Activated naive CD8-positive, alpha-beta T cell treated with anti-CD3 and anti-CD28 coated beads, Interleukin-2, amount 50 U/mL, for 24 hours (primary cell): Measurements from ENCODE around the gene BLID.

Experiments
- ATAC-seq: fragments of 150-1000 bp; cut with Tn5 transposase; one replicate; pipeline ENCODE4 v1.10.0; 2021
- DNase-seq: peaks from one replicate; pipeline ENCODE4 v3.0.0; 2021
- H3K27ac Mint-ChIP-seq: one replicate; pipeline ENCODE4 v1.8.0; 2021; ENCODE audit warnings: mild to moderate bottlenecking, mixed read lengths
- H3K27me3 Mint-ChIP-seq: one replicate; pipeline ENCODE4 v1.8.0; 2021; ENCODE audit warnings: mixed read lengths
- H3K36me3 Mint-ChIP-seq: one replicate; pipeline ENCODE4 v1.8.0; 2021; ENCODE audit warnings: low read depth, mixed read lengths
- H3K4me1 Mint-ChIP-seq: one replicate; pipeline ENCODE4 v1.8.0; 2021; ENCODE audit warnings: mixed read lengths
- H3K4me3 Mint-ChIP-seq: one replicate; pipeline ENCODE4 v1.8.0; 2021; ENCODE audit warnings: mild to moderate bottlenecking, moderate library complexity, mixed read lengths
- H3K9me3 Mint-ChIP-seq: one replicate; pipeline ENCODE4 v1.8.0; 2021; ENCODE audit warnings: mixed read lengths

The BLID gene

DNA sequence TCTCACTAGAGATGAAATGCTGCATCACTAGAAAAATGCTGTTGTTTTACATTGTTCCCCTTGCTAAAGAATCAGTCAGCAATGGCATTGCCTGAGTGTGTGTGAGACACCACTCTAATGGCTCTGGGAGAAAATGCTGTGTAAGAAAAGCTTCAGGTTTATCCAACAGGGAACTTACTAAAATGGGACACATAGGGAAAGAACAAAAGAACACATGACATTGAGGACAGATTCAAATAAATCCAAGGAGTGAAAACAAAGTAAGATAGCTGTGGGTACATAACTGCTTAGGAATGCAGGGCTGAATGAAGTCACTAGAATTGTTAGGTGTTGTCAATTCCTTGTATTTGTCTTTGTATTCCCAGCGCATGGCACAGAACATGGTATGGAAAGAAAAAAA, 24.2 kb downstream of the BLID start:
- H3K4me3 Mint-ChIP-seq: no peak overlapping the region
- peaks cover 22% of the 10 kb centered on the region for H3K27me3 Mint-ChIP-seq
- ATAC-seq (no peak), DNase-seq (no peak)
- H3K4me1 Mint-ChIP-seq: no peaks in the 10 kb centered on the region
- no peaks in the 10 kb centered on the region for H3K9me3 Mint-ChIP-seq
- H3K36me3 Mint-ChIP-seq: no peaks in the 10 kb centered on the region
- H3K27ac Mint-ChIP-seq: no peak overlapping the region

DNA sequence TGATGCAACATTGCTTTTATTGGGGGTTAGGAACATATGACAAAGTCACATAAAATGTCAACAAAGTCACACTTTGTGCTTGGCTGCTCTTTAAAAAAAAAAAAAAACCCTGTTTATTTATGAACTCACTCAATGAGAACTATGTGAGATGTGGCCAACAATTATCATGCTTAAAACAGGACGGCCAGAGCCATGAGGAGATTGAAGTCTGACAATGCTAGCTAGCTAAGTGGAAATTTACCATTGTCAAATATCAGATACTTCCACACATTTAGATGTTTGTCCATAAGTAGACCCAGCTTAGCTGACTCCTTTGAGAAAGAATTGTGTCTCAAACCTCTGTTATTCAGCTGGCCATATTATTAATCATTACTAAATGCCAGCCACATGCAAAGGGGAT, 26.9 kb downstream of the BLID start:
- H3K4me1 Mint-ChIP-seq: no peaks in the 10 kb centered on the region
- H3K36me3 Mint-ChIP-seq: no peaks in the 10 kb centered on the region
- no peak for ATAC-seq
- peaks cover 19% of the 10 kb centered on the region for H3K27me3 Mint-ChIP-seq
- no peak overlapping the region for H3K27ac Mint-ChIP-seq
- no peak overlapping the region for H3K4me3 Mint-ChIP-seq
- DNase-seq: no peak
- no peaks in the 10 kb centered on the region for H3K9me3 Mint-ChIP-seq

- H3K36me3 Mint-ChIP-seq: no peaks in the 10 kb centered on the region
- no peak overlapping the region for H3K4me3 Mint-ChIP-seq
- no peaks in the 10 kb centered on the region for H3K9me3 Mint-ChIP-seq
- peaks cover 9% of the 10 kb centered on the region for H3K27me3 Mint-ChIP-seq
- H3K27ac Mint-ChIP-seq: no peak overlapping the region
- no peaks in the 10 kb centered on the region for H3K4me1 Mint-ChIP-seq
- ATAC-seq (no peak), DNase-seq (no peak)
Observed at GRCh38 chr11:122085712-122086111, 30.3 kb downstream of the BLID start.

DNA sequence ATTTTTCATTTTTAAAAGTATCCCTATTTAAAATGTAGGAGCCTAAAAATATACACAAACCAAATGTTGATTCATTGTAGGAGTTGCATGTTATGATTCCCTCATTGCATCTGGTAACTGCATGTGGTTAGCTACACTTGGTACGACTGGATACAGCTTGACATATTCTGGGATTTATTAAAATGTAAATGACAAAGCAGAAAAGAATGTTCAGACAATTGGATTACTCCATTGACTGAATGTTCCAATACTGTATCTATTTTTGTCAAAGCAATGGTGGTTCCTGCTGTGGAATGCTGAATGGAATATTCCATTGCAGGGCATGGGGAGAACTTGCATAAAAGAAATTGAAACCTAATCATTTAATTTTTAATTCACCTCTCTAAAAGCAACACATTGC, 30.8 kb downstream of the BLID start:
- Mint-ChIP-seq H3K9me3 (no peaks in the 10 kb centered on the region), H3K4me3 (no peak overlapping the region), H3K36me3 (no peaks in the 10 kb centered on the region), H3K27me3 (peaks cover 7% of the 10 kb centered on the region), H3K4me1 (no peaks in the 10 kb centered on the region), H3K27ac (no peak overlapping the region)
- DNase-seq (no peak), ATAC-seq (no peak)

- no peaks in the 10 kb centered on the region for H3K36me3 Mint-ChIP-seq
- no peaks in the 10 kb centered on the region for H3K4me1 Mint-ChIP-seq
Observed at GRCh38 chr11:122082205-122082604, 33.8 kb downstream of the BLID start.

DNA sequence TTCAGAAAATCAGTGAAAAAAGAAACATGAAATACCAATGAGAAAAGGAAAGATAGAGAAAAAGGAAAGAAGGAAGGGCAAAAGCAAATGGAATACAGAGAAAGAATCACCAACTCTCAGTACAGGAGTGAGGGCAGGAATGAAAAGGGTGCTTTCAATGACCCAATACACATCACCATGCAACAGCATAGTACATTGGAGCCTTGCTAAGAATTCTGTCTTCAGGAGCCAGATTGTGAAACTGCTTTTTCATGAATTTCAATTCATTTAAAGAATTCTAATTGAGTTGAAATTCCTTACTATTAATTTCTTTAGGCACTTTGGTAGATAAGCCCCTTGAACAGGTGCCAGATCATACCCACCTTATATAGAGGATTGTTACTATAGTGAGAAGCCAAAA, 34.9 kb downstream of the BLID start:
- Mint-ChIP-seq H3K4me1 (no peaks in the 10 kb centered on the region), H3K27ac (no peak overlapping the region), H3K9me3 (no peaks in the 10 kb centered on the region), H3K4me3 (no peak overlapping the region), H3K36me3 (no peaks in the 10 kb centered on the region), H3K27me3 (peaks cover 2% of the 10 kb centered on the region)
- no peak for ATAC-seq
- no peak for DNase-seq

More at GRCh38 chr11:122082205-122082604, 33.8 kb downstream of the BLID start:
- H3K9me3 Mint-ChIP-seq: no peaks in the 10 kb centered on the region
- peaks cover 3% of the 10 kb centered on the region for H3K27me3 Mint-ChIP-seq
- no peak overlapping the region for H3K4me3 Mint-ChIP-seq
- H3K27ac Mint-ChIP-seq: no peak overlapping the region
- ATAC-seq (no peak), DNase-seq (no peak)

GRCh38 chr11:122077459-122077858, 38.6 kb downstream of the BLID start:
- no peak for ATAC-seq
- H3K36me3 Mint-ChIP-seq: no peaks in the 10 kb centered on the region
- H3K27me3 Mint-ChIP-seq: no peaks in the 10 kb centered on the region
- H3K27ac Mint-ChIP-seq: no peak overlapping the region
- DNase-seq: no peak
- no peak overlapping the region for H3K4me3 Mint-ChIP-seq
- no peaks in the 10 kb centered on the region for H3K9me3 Mint-ChIP-seq
- no peaks in the 10 kb centered on the region for H3K4me1 Mint-ChIP-seq

GRCh38 chr11:122076512-122077120, 39.4 kb downstream of the BLID start:
- Mint-ChIP-seq H3K4me3 (no peak overlapping the region), H3K27ac (no peak overlapping the region), H3K9me3 (no peaks in the 10 kb centered on the region), H3K4me1 (no peaks in the 10 kb centered on the region), H3K36me3 (no peaks in the 10 kb centered on the region), H3K27me3 (no peaks in the 10 kb centered on the region)
- no peak for ATAC-seq
- no peak for DNase-seq

DNA sequence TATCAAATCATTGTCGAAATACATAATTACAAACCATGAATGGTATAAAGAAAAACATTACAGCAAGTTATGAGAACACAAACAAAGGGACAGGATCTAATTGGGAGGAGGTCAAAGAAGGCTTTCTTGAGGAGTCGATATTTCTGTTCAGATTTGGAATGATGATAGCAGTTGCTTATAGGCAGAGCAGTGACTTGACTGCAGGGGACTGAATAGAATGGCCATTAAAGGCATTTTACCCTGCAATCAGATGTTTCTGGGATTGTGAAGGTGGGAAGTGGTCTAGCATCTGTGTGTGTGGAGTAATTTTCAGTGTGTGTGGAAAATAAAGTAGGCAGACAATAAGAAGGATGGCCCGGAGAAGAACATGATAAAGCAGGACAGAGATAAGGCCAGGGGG, 41.0 kb downstream of the BLID start:
- Mint-ChIP-seq H3K27me3 (no peaks in the 10 kb centered on the region), H3K4me3 (no peak overlapping the region), H3K9me3 (no peaks in the 10 kb centered on the region), H3K27ac (no peak overlapping the region), H3K4me1 (no peaks in the 10 kb centered on the region), H3K36me3 (no peaks in the 10 kb centered on the region)
- ATAC-seq (no peak), DNase-seq (no peak)

GRCh38 chr11:122074022-122074421, 42.0 kb downstream of the BLID start:
- Mint-ChIP-seq H3K36me3 (no peaks in the 10 kb centered on the region), H3K9me3 (no peaks in the 10 kb centered on the region), H3K4me1 (no peaks in the 10 kb centered on the region), H3K27ac (no peak overlapping the region), H3K4me3 (no peak overlapping the region), H3K27me3 (peaks cover 1% of the 10 kb centered on the region)
- ATAC-seq (no peak), DNase-seq (no peak)

DNA sequence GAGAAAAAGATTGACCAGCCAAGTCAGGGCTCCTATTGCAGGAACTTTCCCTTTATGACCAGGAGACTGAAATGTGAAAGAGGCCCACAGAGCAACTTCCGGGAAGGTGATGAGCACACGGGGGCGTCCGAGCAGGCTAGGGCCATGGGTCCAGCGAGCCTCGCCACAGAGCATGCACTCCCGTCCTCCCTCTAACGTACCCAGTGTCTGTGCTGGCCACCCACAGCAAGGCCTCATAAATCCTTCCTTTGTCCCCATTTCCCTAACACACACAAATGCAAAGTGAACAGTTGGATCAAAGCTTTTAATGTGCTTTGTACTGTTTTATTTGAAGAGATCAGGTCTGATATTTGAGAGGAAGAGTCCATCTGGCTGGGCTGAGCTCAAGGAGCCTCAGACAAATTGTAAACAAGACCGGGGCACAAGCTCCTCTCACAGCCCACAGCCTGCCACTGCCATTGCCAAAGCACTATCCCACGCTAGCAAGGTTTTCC, 44.3 kb downstream of the BLID start:
- Mint-ChIP-seq H3K4me1 (no peaks in the 10 kb centered on the region), H3K36me3 (no peaks in the 10 kb centered on the region), H3K27ac (no peak overlapping the region), H3K9me3 (no peaks in the 10 kb centered on the region), H3K27me3 (peaks cover 3% of the 10 kb centered on the region), H3K4me3 (no peak overlapping the region)
- ATAC-seq (no peak), DNase-seq (no peak)

- DNase-seq (no peak), ATAC-seq (no peak)
- Mint-ChIP-seq H3K36me3 (no peaks in the 10 kb centered on the region), H3K27me3 (peaks cover 8% of the 10 kb centered on the region), H3K4me3 (no peak overlapping the region), H3K9me3 (no peaks in the 10 kb centered on the region), H3K4me1 (no peaks in the 10 kb centered on the region), H3K27ac (no peak overlapping the region)
Observed at GRCh38 chr11:122069707-122070360, 46.2 kb downstream of the BLID start.

DNA sequence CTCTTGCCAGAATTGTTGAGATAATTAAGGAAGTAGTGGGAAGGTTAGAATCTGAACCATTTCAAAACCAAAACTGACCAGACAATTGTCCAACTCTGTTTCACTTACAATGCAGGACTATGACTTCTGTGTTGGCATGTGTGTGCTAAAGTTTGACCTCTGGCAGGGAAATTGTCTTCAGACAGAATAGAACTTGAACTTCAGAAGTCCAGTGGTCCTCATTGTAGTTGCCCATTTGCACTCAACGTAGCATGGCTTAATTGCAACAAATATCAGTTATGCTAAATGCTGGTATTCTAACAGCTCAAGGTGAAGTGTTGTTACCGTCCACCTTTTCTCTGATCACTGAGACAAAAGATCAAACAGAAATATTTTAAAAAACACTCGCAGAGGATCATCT, 47.2 kb downstream of the BLID start:
- DNase-seq: no peak
- Mint-ChIP-seq H3K4me3 (no peak overlapping the region), H3K27me3 (peaks cover 8% of the 10 kb centered on the region), H3K36me3 (no peaks in the 10 kb centered on the region), H3K4me1 (no peaks in the 10 kb centered on the region), H3K27ac (no peak overlapping the region), H3K9me3 (no peaks in the 10 kb centered on the region)
- ATAC-seq: no peak

DNA sequence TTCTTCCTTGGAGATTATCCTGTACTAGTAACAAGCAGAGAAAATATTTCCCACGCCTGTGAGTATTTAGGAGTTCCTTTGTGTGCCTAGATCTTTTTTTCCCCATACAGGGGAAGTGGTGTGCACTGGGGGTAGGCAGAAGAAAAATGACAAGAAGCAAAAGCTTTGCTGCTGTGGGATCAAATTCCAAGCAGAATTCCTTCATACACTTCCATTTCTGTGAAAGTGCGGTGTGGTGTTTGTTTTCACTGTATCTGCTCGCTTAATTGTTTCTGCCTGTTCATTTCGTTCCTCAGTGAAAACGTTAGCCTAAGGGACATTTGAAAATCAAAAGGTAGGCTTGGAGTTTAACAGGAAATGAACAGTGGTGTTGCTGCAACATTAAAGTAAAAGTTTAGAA, 47.9 kb downstream of the BLID start:
- H3K9me3 Mint-ChIP-seq: no peaks in the 10 kb centered on the region
- H3K4me1 Mint-ChIP-seq: no peaks in the 10 kb centered on the region
- DNase-seq (no peak), ATAC-seq (no peak)
- H3K36me3 Mint-ChIP-seq: no peaks in the 10 kb centered on the region
- peaks cover 8% of the 10 kb centered on the region for H3K27me3 Mint-ChIP-seq
- no peak overlapping the region for H3K4me3 Mint-ChIP-seq
- no peak overlapping the region for H3K27ac Mint-ChIP-seq
